ENCODE results near the gene CRYZ.

The CRYZ gene

GRCh38 chr1:74728736-74729135 lies 4.1 kb downstream of the CRYZ start:
- no peaks in the 10 kb centered on the region for H3K9me3 ChIP-seq (ENCODE audit: control insufficient read depth, low read depth, low read length)
- H3K4me3 ChIP-seq (ENCODE audit: low read length): no peak overlapping the region
- H3K9ac ChIP-seq (ENCODE audit: low read length): no peak overlapping the region
- H3K27ac ChIP-seq (ENCODE audit: low read length): no peak overlapping the region
- no peaks in the 10 kb centered on the region for H3K27me3 ChIP-seq (ENCODE audit: control insufficient read depth, insufficient read depth, low read length)
- no peaks in the 10 kb centered on the region for H3K36me3 ChIP-seq (ENCODE audit: control insufficient read depth, low read depth, low read length)
- no peaks in the 10 kb centered on the region for H3K4me1 ChIP-seq (ENCODE audit: control insufficient read depth, low read depth, low read length)

- Histone ChIP-seq H3K36me3 (ENCODE audit: control insufficient read depth, low read depth, low read length) (peaks cover 10% of the 10 kb centered on the region), H3K9me3 (ENCODE audit: control insufficient read depth, low read depth, low read length) (no peaks in the 10 kb centered on the region), H3K4me1 (ENCODE audit: control insufficient read depth, low read depth, low read length) (no peaks in the 10 kb centered on the region), H3K9ac (ENCODE audit: low read length) (no peak overlapping the region), H3K27ac (ENCODE audit: low read length) (no peak overlapping the region), H3K27me3 (ENCODE audit: control insufficient read depth, insufficient read depth, low read length) (no peaks in the 10 kb centered on the region), H3K4me3 (ENCODE audit: low read length) (no peak overlapping the region)
Observed at GRCh38 chr1:74726063-74726462, 6.8 kb downstream of the CRYZ start.

GRCh38 chr1:74717626-74718025 lies 15.2 kb downstream of the CRYZ start:
- Histone ChIP-seq H3K27ac (ENCODE audit: low read length) (no peak overlapping the region), H3K27me3 (ENCODE audit: control insufficient read depth, insufficient read depth, low read length) (no peaks in the 10 kb centered on the region), H3K4me3 (ENCODE audit: low read length) (no peak overlapping the region), H3K4me1 (ENCODE audit: control insufficient read depth, low read depth, low read length) (no peaks in the 10 kb centered on the region), H3K36me3 (ENCODE audit: control insufficient read depth, low read depth, low read length) (peaks cover 15% of the 10 kb centered on the region), H3K9ac (ENCODE audit: low read length) (no peak overlapping the region), H3K9me3 (ENCODE audit: control insufficient read depth, low read depth, low read length) (no peaks in the 10 kb centered on the region)

- Histone ChIP-seq H3K9me3 (ENCODE audit: control insufficient read depth, low read depth, low read length) (no peaks in the 10 kb centered on the region), H3K27me3 (ENCODE audit: control insufficient read depth, insufficient read depth, low read length) (no peaks in the 10 kb centered on the region), H3K9ac (ENCODE audit: low read length) (no peak overlapping the region), H3K4me1 (ENCODE audit: control insufficient read depth, low read depth, low read length) (no peaks in the 10 kb centered on the region), H3K36me3 (ENCODE audit: control insufficient read depth, low read depth, low read length) (peaks cover 11% of the 10 kb centered on the region), H3K27ac (ENCODE audit: low read length) (no peak overlapping the region), H3K4me3 (ENCODE audit: low read length) (no peak overlapping the region)
Observed at GRCh38 chr1:74716822-74717221, 16.0 kb downstream of the CRYZ start.

- Histone ChIP-seq H3K9ac (ENCODE audit: low read length) (no peak overlapping the region), H3K4me3 (ENCODE audit: low read length) (no peak overlapping the region), H3K27me3 (ENCODE audit: control insufficient read depth, insufficient read depth, low read length) (no peaks in the 10 kb centered on the region), H3K27ac (ENCODE audit: low read length) (no peak overlapping the region), H3K4me1 (ENCODE audit: control insufficient read depth, low read depth, low read length) (no peaks in the 10 kb centered on the region), H3K9me3 (ENCODE audit: control insufficient read depth, low read depth, low read length) (no peaks in the 10 kb centered on the region), H3K36me3 (ENCODE audit: control insufficient read depth, low read depth, low read length) (peaks cover 5% of the 10 kb centered on the region)
Observed at GRCh38 chr1:74715806-74716205, 17.0 kb downstream of the CRYZ start.

GRCh38 chr1:74715236-74715502 lies 17.7 kb downstream of the CRYZ start:
- H3K27me3 ChIP-seq (ENCODE audit: control insufficient read depth, insufficient read depth, low read length): no peaks in the 10 kb centered on the region
- no peaks in the 10 kb centered on the region for H3K9me3 ChIP-seq (ENCODE audit: control insufficient read depth, low read depth, low read length)
- H3K4me1 ChIP-seq (ENCODE audit: control insufficient read depth, low read depth, low read length): no peaks in the 10 kb centered on the region
- H3K27ac ChIP-seq (ENCODE audit: low read length): no peak overlapping the region
- H3K9ac ChIP-seq (ENCODE audit: low read length): no peak overlapping the region
- no peak overlapping the region for H3K4me3 ChIP-seq (ENCODE audit: low read length)
- peaks cover 7% of the 10 kb centered on the region for H3K36me3 ChIP-seq (ENCODE audit: control insufficient read depth, low read depth, low read length)

- Histone ChIP-seq H3K27ac (ENCODE audit: low read length) (no peak overlapping the region), H3K27me3 (ENCODE audit: control insufficient read depth, insufficient read depth, low read length) (no peaks in the 10 kb centered on the region), H3K36me3 (ENCODE audit: control insufficient read depth, low read depth, low read length) (peaks cover 5% of the 10 kb centered on the region), H3K4me1 (ENCODE audit: control insufficient read depth, low read depth, low read length) (no peaks in the 10 kb centered on the region), H3K9ac (ENCODE audit: low read length) (no peak overlapping the region), H3K4me3 (ENCODE audit: low read length) (no peak overlapping the region), H3K9me3 (ENCODE audit: control insufficient read depth, low read depth, low read length) (no peaks in the 10 kb centered on the region)
Observed at GRCh38 chr1:74714429-74715235, 18.2 kb downstream of the CRYZ start.

- no peak overlapping the region for H3K27ac ChIP-seq (ENCODE audit: low read length)
- H3K9ac ChIP-seq (ENCODE audit: low read length): no peak overlapping the region
- no peaks in the 10 kb centered on the region for H3K27me3 ChIP-seq (ENCODE audit: control insufficient read depth, insufficient read depth, low read length)
- no peak overlapping the region for H3K4me3 ChIP-seq (ENCODE audit: low read length)
- no peaks in the 10 kb centered on the region for H3K4me1 ChIP-seq (ENCODE audit: control insufficient read depth, low read depth, low read length)
- no peaks in the 10 kb centered on the region for H3K9me3 ChIP-seq (ENCODE audit: control insufficient read depth, low read depth, low read length)
- peaks cover 5% of the 10 kb centered on the region for H3K36me3 ChIP-seq (ENCODE audit: control insufficient read depth, low read depth, low read length)
Observed at GRCh38 chr1:74713849-74714248, 19.0 kb downstream of the CRYZ start.

- no peaks in the 10 kb centered on the region for H3K27me3 ChIP-seq (ENCODE audit: control insufficient read depth, insufficient read depth, low read length)
- peaks cover 5% of the 10 kb centered on the region for H3K36me3 ChIP-seq (ENCODE audit: control insufficient read depth, low read depth, low read length)
- no peak overlapping the region for H3K4me3 ChIP-seq (ENCODE audit: low read length)
Observed at GRCh38 chr1:74712881-74713280, 20.0 kb downstream of the CRYZ start.

GRCh38 chr1:74703386-74704182 lies 29.3 kb downstream of the CRYZ start:
- H3K9ac ChIP-seq (ENCODE audit: low read length): no peak overlapping the region
- H3K9me3 ChIP-seq (ENCODE audit: control insufficient read depth, low read depth, low read length): no peaks in the 10 kb centered on the region
- no peak overlapping the region for H3K27ac ChIP-seq (ENCODE audit: low read length)
- no peak overlapping the region for H3K4me3 ChIP-seq (ENCODE audit: low read length)
- peaks cover 4% of the 10 kb centered on the region for H3K36me3 ChIP-seq (ENCODE audit: control insufficient read depth, low read depth, low read length)
- no peaks in the 10 kb centered on the region for H3K27me3 ChIP-seq (ENCODE audit: control insufficient read depth, insufficient read depth, low read length)
- H3K4me1 ChIP-seq (ENCODE audit: control insufficient read depth, low read depth, low read length): no peaks in the 10 kb centered on the region

More at GRCh38 chr1:74712881-74713280, 20.0 kb downstream of the CRYZ start:
- no peaks in the 10 kb centered on the region for H3K4me1 ChIP-seq (ENCODE audit: control insufficient read depth, low read depth, low read length)
- no peaks in the 10 kb centered on the region for H3K9me3 ChIP-seq (ENCODE audit: control insufficient read depth, low read depth, low read length)
- H3K27ac ChIP-seq (ENCODE audit: low read length): no peak overlapping the region
- no peak overlapping the region for H3K9ac ChIP-seq (ENCODE audit: low read length)

GRCh38 chr1:74699331-74699730 lies 33.5 kb downstream of the CRYZ start:
- Histone ChIP-seq H3K9me3 (ENCODE audit: control insufficient read depth, low read depth, low read length) (no peaks in the 10 kb centered on the region), H3K36me3 (ENCODE audit: control insufficient read depth, low read depth, low read length) (no peaks in the 10 kb centered on the region), H3K9ac (ENCODE audit: low read length) (no peak overlapping the region), H3K27me3 (ENCODE audit: control insufficient read depth, insufficient read depth, low read length) (no peaks in the 10 kb centered on the region), H3K4me1 (ENCODE audit: control insufficient read depth, low read depth, low read length) (no peaks in the 10 kb centered on the region), H3K4me3 (ENCODE audit: low read length) (no peak overlapping the region), H3K27ac (ENCODE audit: low read length) (no peak overlapping the region)

GRCh38 chr1:74697832-74698231 lies 35.0 kb downstream of the CRYZ start:
- H3K27ac ChIP-seq (ENCODE audit: low read length): no peak overlapping the region
- no peak overlapping the region for H3K4me3 ChIP-seq (ENCODE audit: low read length)
- no peaks in the 10 kb centered on the region for H3K36me3 ChIP-seq (ENCODE audit: control insufficient read depth, low read depth, low read length)
- no peaks in the 10 kb centered on the region for H3K4me1 ChIP-seq (ENCODE audit: control insufficient read depth, low read depth, low read length)
- no peaks in the 10 kb centered on the region for H3K9me3 ChIP-seq (ENCODE audit: control insufficient read depth, low read depth, low read length)
- no peak overlapping the region for H3K9ac ChIP-seq (ENCODE audit: low read length)
- H3K27me3 ChIP-seq (ENCODE audit: control insufficient read depth, insufficient read depth, low read length): no peaks in the 10 kb centered on the region
